Smooth muscle cell (in vitro differentiated cells): ENCODE measurements around the gene SH2D1A. TPM values are rescaled to one million over a fixed set of nuclear protein-coding genes. Genes with fewer than 3 reads are reported as not detected.

Experiments used
- DNase-seq: peaks from one replicate; lab custom pipeline; 2025; ENCODE audit not compliant: unreplicated experiment; lab: John Stamatoyannopoulos, UW
- H2AFZ ChIP-seq: fragments of 200-600 bp; sonication (generic); 2 replicates; pipeline ENCODE4 v1.6.0; 2016; ENCODE audit warnings: antibody characterized with exemption, low read depth, mild to moderate bottlenecking
- H3F3A ChIP-seq: fragments of 200-600 bp; sonication (generic); 2 replicates; pipeline ENCODE4 v1.6.0; 2017; ENCODE audit warnings: antibody characterized with exemption, low read depth
- H3K27ac ChIP-seq: fragments of 200-600 bp; sonication (generic); 2 replicates; pipeline ENCODE4 v1.5.1; 2016; ENCODE audit warnings: low read depth, mild to moderate bottlenecking
- H3K27me3 ChIP-seq: fragments of 200-600 bp; sonication (generic); 2 replicates; pipeline ENCODE4 v1.6.1; 2016; ENCODE audit warnings: low read depth, mild to moderate bottlenecking
- H3K36me3 ChIP-seq: fragments of 200-600 bp; sonication (generic); 2 replicates; pipeline ENCODE4 v1.5.1; 2016; ENCODE audit warnings: low read depth
- H3K4me1 ChIP-seq: fragments of 200-600 bp; sonication (generic); 2 replicates; pipeline ENCODE4 v1.5.1; 2016; ENCODE audit warnings: low read depth
- H3K4me2 ChIP-seq: fragments of 200-600 bp; sonication (generic); 2 replicates; pipeline ENCODE4 v1.6.0; 2016; ENCODE audit warnings: mild to moderate bottlenecking
- H3K4me3 ChIP-seq: fragments of 200-600 bp; sonication (generic); 2 replicates; pipeline ENCODE4 v1.5.1; 2016; ENCODE audit warnings: mild to moderate bottlenecking
- H3K79me2 ChIP-seq: fragments of 200-600 bp; sonication (generic); 2 replicates; pipeline ENCODE4 v1.6.0; 2016; ENCODE audit warnings: low read depth, mild to moderate bottlenecking
- H3K9ac ChIP-seq: fragments of 200-600 bp; sonication (generic); 2 replicates; pipeline ENCODE4 v1.6.0; 2016; ENCODE audit warnings: low read depth
- H3K9me3 ChIP-seq: fragments of 200-600 bp; sonication (generic); replicated peaks from 2 replicates; pipeline ENCODE4 v1.5.1; 2016; ENCODE audit warnings: low read depth
- H4K20me1 ChIP-seq: fragments of 200-600 bp; sonication (generic); 2 replicates; pipeline ENCODE4 v1.6.0; 2016; ENCODE audit warnings: low read depth
- CTCF ChIP-seq: fragments of 200-600 bp; sonication (generic); IDR thresholded peaks from 2 replicates; pipeline ENCODE4 v1.5.1; 2017; ENCODE audit warnings: borderline replicate concordance, mild to moderate bottlenecking, antibody characterized with exemption; ENCODE audit not compliant: insufficient read depth, poor library complexity, severe bottlenecking
- WGBS: methylation state at CpG from one replicate; pipeline ENCODE4 v1.1.7; 2016; ENCODE audit warnings: low lambda C conversion rate; 5-methylcytosine and 5-hydroxymethylcytosine counted together
- polyA plus RNA-seq: library from polyadenylated mRNA; unstranded; fragments of >200 nt; fragmentation: Nextera tagmentation; extraction: Ambion mirVana; gene quantifications from 2 replicates; pipeline ENCODE4 v1.2.1, GENCODE V29; 2016
- total RNA-seq: library from RNA; depleted of rRNA; stranded (reverse); fragments of >200 nt; gene quantifications from 2 replicates; pipeline ENCODE4 v1.2.3, GENCODE V29; 2014

Gene SH2D1A
- total and polyA plus RNA-seq, 2 experiments from 2014 or later, result not detected

- no peak overlapping the region for H3K9ac ChIP-seq
- no peak for TF ChIP-seq CTCF
- H2AFZ ChIP-seq, result no peak overlapping the region
- H3F3A ChIP-seq, result no peaks in the 10 kb centered on the region
- H3K4me1 ChIP-seq, result no peaks in the 10 kb centered on the region
- no peaks in the 10 kb centered on the region for H3K9me3 ChIP-seq
- H3K27ac ChIP-seq, result no peak overlapping the region
- no peak overlapping the region for H3K4me3 ChIP-seq
- H3K4me2 ChIP-seq, result no peak overlapping the region
- DNase-seq, result no peak
- H3K36me3 ChIP-seq, result no peaks in the 10 kb centered on the region
- 73% methylated on average over 4 of the region's 4 CpGs for WGBS
- no peaks in the 10 kb centered on the region for H3K27me3 ChIP-seq
- no peaks in the 10 kb centered on the region for H3K79me2 ChIP-seq
- H4K20me1 ChIP-seq, result no peaks in the 10 kb centered on the region
Observed at GRCh38 chrX:124378643-124379042, 32.3 kb downstream of the SH2D1A start.

- Histone ChIP-seq H3K27me3 (no peaks in the 10 kb centered on the region), H2AFZ (no peak overlapping the region), H3K4me1 (no peaks in the 10 kb centered on the region), H4K20me1 (no peaks in the 10 kb centered on the region), H3K79me2 (no peaks in the 10 kb centered on the region), H3K9me3 (no peaks in the 10 kb centered on the region), H3F3A (no peaks in the 10 kb centered on the region), H3K4me3 (no peak overlapping the region), H3K9ac (no peak overlapping the region), H3K36me3 (no peaks in the 10 kb centered on the region), H3K27ac (no peak overlapping the region), H3K4me2 (no peak overlapping the region)
- WGBS, result 69% methylated on average over 4 of the region's 4 CpGs
- DNase-seq, result no peak
- TF ChIP-seq CTCF, result no peak
Observed at GRCh38 chrX:124383354-124383753, 37.0 kb downstream of the SH2D1A start.

GRCh38 chrX:124386401-124386800 lies 40.0 kb downstream of the SH2D1A start:
- Histone ChIP-seq H4K20me1 (no peaks in the 10 kb centered on the region), H3K36me3 (no peaks in the 10 kb centered on the region), H3K27me3 (no peaks in the 10 kb centered on the region), H3K27ac (no peak overlapping the region), H3K4me1 (no peaks in the 10 kb centered on the region), H3K4me3 (no peak overlapping the region), H3F3A (no peaks in the 10 kb centered on the region), H3K79me2 (no peaks in the 10 kb centered on the region), H2AFZ (no peak overlapping the region), H3K4me2 (no peak overlapping the region), H3K9me3 (no peaks in the 10 kb centered on the region), H3K9ac (no peak overlapping the region)
- WGBS, result 66% methylated on average over 6 of the region's 6 CpGs
- DNase-seq, result no peak
- TF ChIP-seq CTCF, result no peak

GRCh38 chrX:124388562-124388961 lies 42.2 kb downstream of the SH2D1A start:
- Histone ChIP-seq H3K36me3 (no peaks in the 10 kb centered on the region), H2AFZ (no peak overlapping the region), H3K27me3 (no peaks in the 10 kb centered on the region), H3K9ac (no peak overlapping the region), H3K4me1 (no peaks in the 10 kb centered on the region), H3K4me3 (no peak overlapping the region), H3K27ac (no peak overlapping the region), H3K4me2 (no peak overlapping the region), H3K79me2 (no peaks in the 10 kb centered on the region), H4K20me1 (no peaks in the 10 kb centered on the region), H3F3A (no peaks in the 10 kb centered on the region), H3K9me3 (no peaks in the 10 kb centered on the region)
- TF ChIP-seq CTCF, result peak; percentile 56
- 3% methylated on average over 2 of the region's 2 CpGs for WGBS
- DNase-seq, result no peak
